G401 (cell line): ENCODE data around the gene B3GALT4. TPM values are rescaled to one million over a fixed set of nuclear protein-coding genes. Genes with fewer than 3 reads are reported as not detected.

Experiments used
- total RNA-seq: library from RNA; depleted of rRNA; stranded (reverse); fragments of >200 nt; shearing (Covaris generic); gene quantifications from 2 replicates; pipeline ENCODE4 v1.2.3, GENCODE V29; 2014; rRNA removed

Gene B3GALT4
- total RNA-seq, 1 experiment from 2014 or later, result 0.61 TPM

Other genes starting within 250 kb of the B3GALT4 start
- gene HLA-DPA1, start 203.5 kb upstream of the B3GALT4 start, total RNA-seq, result not detected in 2 replicates
- not detected in 2 replicates for gene HLA-DPB1, start 201.1 kb upstream of the B3GALT4 start, total RNA-seq
- 7.0 and 10.4 TPM in 2 replicates for gene COL11A2, start 84.7 kb upstream of the B3GALT4 start, total RNA-seq
- gene RXRB, start 76.5 kb upstream of the B3GALT4 start, total RNA-seq, result 11.5 and 18.8 TPM in 2 replicates
- 102 and 108 TPM in 2 replicates for gene SLC39A7, start 76.3 kb upstream of the B3GALT4 start, total RNA-seq
- gene HSD17B8, start 72.5 kb upstream of the B3GALT4 start, total RNA-seq, result 13.3 and 18.2 TPM in 2 replicates
- gene RING1, start 68.6 kb upstream of the B3GALT4 start, total RNA-seq, result 51.2 and 53.3 TPM in 2 replicates
- 11.3 and 27.1 TPM in 2 replicates for gene VPS52, start 5.2 kb upstream of the B3GALT4 start, total RNA-seq
- 3,510 and 5,097 TPM in 2 replicates for gene RPS18, start 5.0 kb upstream of the B3GALT4 start, total RNA-seq
- gene WDR46, start 12.1 kb downstream of the B3GALT4 start, total RNA-seq, result 91.6 and 107 TPM in 2 replicates
- 131 and 154 TPM in 2 replicates for gene PFDN6, start 12.5 kb downstream of the B3GALT4 start, total RNA-seq
- gene RGL2, start 21.8 kb downstream of the B3GALT4 start, total RNA-seq, result 58.4 and 62.4 TPM in 2 replicates
- 29.8 and 32.7 TPM in 2 replicates for gene TAPBP, start 37.0 kb downstream of the B3GALT4 start, total RNA-seq
- 12.8 and 17.1 TPM in 2 replicates for gene ZBTB22, start 40.6 kb downstream of the B3GALT4 start, total RNA-seq
- 49.3 and 66.2 TPM in 2 replicates for gene DAXX, start 45.8 kb downstream of the B3GALT4 start, total RNA-seq
- 98.5 and 123 TPM in 2 replicates for gene KIFC1, start 114.7 kb downstream of the B3GALT4 start, total RNA-seq
- gene PHF1, start 133.9 kb downstream of the B3GALT4 start, total RNA-seq, result 26.0 and 38.0 TPM in 2 replicates
- 304 and 376 TPM in 2 replicates for gene CUTA, start 141.0 kb downstream of the B3GALT4 start, total RNA-seq
- 4.0 and 7.4 TPM in 2 replicates for gene SYNGAP1, start 142.9 kb downstream of the B3GALT4 start, total RNA-seq
- 20.0 and 25.1 TPM in 2 replicates for gene ZBTB9, start 177.5 kb downstream of the B3GALT4 start, total RNA-seq